ENCODE results near the gene TMEM123.

TMEM123 gene

DNA sequence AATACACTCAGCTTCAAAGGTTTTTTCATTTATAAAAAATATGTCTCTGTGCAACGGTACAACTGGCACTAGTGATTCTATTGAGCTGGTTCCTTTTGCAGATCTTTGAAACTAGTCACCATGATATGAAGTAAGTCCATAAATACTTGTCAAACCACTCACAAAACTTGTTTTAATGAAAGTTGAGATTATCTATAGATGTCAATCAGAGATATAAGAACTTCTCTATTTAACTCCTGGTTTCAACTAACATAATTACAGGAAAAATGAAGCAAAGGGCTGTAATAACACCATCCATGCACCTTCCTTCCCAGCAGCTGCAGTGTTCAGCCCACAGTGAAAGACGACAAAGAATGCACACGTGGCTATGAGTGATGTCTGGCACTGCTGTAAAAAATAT lies 44.7 kb downstream of the TMEM123 start:
- Histone ChIP-seq H3K4me3 (IDR thresholded peaks at IDR 0.05; ENCODE audit: insufficient read depth, low read depth, low read length) (no peak overlapping the region), H3K27me3 (ENCODE audit: insufficient read depth, low read depth) (no peaks in the 10 kb centered on the region), H3K27ac (no peak overlapping the region), H3K9ac (no peak overlapping the region), H3K4me2 (no peak overlapping the region), H3K79me2 (ENCODE audit: insufficient read depth, low read depth) (peaks cover 25% of the 10 kb centered on the region; the same call in 1 of the 2 replicates), H2AFZ (ENCODE audit: low read depth) (no peak overlapping the region), H4K20me1 (ENCODE audit: insufficient read depth) (no peaks in the 10 kb centered on the region), H3K4me1 (ENCODE audit: low read depth, poor library complexity, severe bottlenecking) (peaks cover 16% of the 10 kb centered on the region), H3K36me3 (ENCODE audit: insufficient read depth) (no peaks in the 10 kb centered on the region)
- TF ChIP-seq, protein P1, sequence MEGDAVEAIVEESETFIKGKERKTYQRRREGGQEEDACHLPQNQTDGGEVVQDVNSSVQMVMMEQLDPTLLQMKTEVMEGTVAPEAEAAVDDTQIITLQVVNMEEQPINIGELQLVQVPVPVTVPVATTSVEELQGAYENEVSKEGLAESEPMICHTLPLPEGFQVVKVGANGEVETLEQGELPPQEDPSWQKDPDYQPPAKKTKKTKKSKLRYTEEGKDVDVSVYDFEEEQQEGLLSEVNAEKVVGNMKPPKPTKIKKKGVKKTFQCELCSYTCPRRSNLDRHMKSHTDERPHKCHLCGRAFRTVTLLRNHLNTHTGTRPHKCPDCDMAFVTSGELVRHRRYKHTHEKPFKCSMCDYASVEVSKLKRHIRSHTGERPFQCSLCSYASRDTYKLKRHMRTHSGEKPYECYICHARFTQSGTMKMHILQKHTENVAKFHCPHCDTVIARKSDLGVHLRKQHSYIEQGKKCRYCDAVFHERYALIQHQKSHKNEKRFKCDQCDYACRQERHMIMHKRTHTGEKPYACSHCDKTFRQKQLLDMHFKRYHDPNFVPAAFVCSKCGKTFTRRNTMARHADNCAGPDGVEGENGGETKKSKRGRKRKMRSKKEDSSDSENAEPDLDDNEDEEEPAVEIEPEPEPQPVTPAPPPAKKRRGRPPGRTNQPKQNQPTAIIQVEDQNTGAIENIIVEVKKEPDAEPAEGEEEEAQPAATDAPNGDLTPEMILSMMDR (conservative IDR thresholded peaks at IDR 0.05; ENCODE audit: low read depth, low read length), result no peak

DNA sequence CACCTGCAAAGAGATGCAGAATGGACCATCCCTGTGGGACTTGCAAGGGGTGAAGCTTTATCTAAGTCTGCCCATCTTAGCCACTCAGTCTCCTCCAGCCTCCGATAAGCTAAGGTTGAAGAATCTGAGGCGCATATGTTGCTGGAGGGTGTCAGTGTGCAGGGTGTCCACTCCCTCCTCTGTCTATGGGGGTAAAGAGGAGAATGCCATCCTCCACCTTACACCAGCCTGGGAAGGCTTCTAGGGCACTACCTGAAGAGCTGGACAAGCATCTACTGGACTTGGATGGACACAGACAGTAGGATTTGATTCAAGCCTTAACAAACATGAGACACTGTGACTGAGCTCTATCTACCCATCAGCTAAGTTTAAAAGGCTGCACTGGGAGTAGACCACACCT lies 46.5 kb downstream of the TMEM123 start:
- Histone ChIP-seq H3K4me3 (IDR thresholded peaks at IDR 0.05; ENCODE audit: insufficient read depth, low read depth, low read length) (no peak overlapping the region), H3K36me3 (ENCODE audit: insufficient read depth) (no peaks in the 10 kb centered on the region), H4K20me1 (ENCODE audit: insufficient read depth) (no peaks in the 10 kb centered on the region), H3K9ac (no peak overlapping the region), H3K4me1 (ENCODE audit: low read depth, poor library complexity, severe bottlenecking) (peaks cover 34% of the 10 kb centered on the region), H3K4me2 (no peak overlapping the region), H3K27me3 (ENCODE audit: insufficient read depth, low read depth) (no peaks in the 10 kb centered on the region), H3K27ac (no peak overlapping the region), H2AFZ (ENCODE audit: low read depth) (no peak overlapping the region), H3K79me2 (ENCODE audit: insufficient read depth, low read depth) (peaks cover 13% of the 10 kb centered on the region; the same call in 1 of the 2 replicates)
- TF ChIP-seq, protein P1 (conservative IDR thresholded peaks at IDR 0.05; ENCODE audit: low read depth, low read length), result no peak

DNA sequence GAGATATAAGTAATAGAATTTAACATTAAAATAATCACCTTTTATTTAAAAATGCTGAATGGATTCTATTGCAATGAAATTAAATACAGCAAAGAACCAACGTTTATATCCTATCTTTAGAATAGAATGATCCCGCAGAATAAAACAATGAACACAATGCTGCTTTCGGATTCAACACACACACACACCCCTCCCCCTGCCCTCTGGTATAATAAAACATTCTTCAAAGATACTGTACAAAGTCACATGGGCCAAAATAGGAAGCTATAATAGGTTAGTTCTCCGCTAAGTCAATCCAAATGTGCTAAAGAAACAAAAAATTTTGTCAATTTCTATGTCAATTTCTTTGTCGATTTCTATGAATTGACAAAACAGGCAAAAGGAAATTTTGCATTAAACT lies 47.1 kb downstream of the TMEM123 start:
- Histone ChIP-seq H3K9ac (no peak overlapping the region), H2AFZ (ENCODE audit: low read depth) (no peak overlapping the region), H3K27me3 (ENCODE audit: insufficient read depth, low read depth) (no peaks in the 10 kb centered on the region), H3K4me3 (IDR thresholded peaks at IDR 0.05; ENCODE audit: insufficient read depth, low read depth, low read length) (no peak overlapping the region), H3K27ac (no peak overlapping the region), H3K4me2 (no peak overlapping the region), H3K79me2 (ENCODE audit: insufficient read depth, low read depth) (peaks cover 13% of the 10 kb centered on the region; the same call in 1 of the 2 replicates), H4K20me1 (ENCODE audit: insufficient read depth) (no peaks in the 10 kb centered on the region), H3K4me1 (ENCODE audit: low read depth, poor library complexity, severe bottlenecking) (peaks cover 35% of the 10 kb centered on the region), H3K36me3 (ENCODE audit: insufficient read depth) (no peaks in the 10 kb centered on the region)
- TF ChIP-seq, protein P1 (conservative IDR thresholded peaks at IDR 0.05; ENCODE audit: low read depth, low read length), result no peak

DNA sequence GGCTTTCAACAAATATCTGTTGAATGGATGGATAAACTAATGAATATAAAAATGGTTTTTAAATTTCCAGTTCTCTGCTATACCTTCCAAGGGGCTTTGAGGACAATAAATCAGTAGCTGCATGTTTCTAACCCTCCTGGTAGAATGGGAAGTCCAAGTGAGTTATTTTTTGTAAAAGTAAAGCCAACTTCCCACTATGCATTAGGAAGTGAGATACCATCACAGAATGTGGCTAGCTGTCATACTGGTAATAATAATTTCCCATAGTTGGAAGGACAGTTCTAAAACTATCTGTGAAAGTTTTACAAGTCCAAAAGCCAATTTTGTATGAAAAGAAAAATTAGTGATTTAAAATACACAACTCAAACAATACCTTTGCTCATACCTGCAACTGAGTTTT lies 50.0 kb downstream of the TMEM123 start:
- H3K27ac ChIP-seq, result peak overlapping the region; percentile 49
- H3K9ac ChIP-seq, result no peak overlapping the region
- TF ChIP-seq, protein P1 (conservative IDR thresholded peaks at IDR 0.05; ENCODE audit: low read depth, low read length), result no peak
- no peaks in the 10 kb centered on the region for H3K27me3 ChIP-seq (ENCODE audit: insufficient read depth, low read depth)
- H3K4me3 ChIP-seq (IDR thresholded peaks at IDR 0.05; ENCODE audit: insufficient read depth, low read depth, low read length), result no peak overlapping the region
- no peaks in the 10 kb centered on the region for H4K20me1 ChIP-seq (ENCODE audit: insufficient read depth)
- peaks cover 5% of the 10 kb centered on the region; the same call in 1 of the 2 replicates for H3K79me2 ChIP-seq (ENCODE audit: insufficient read depth, low read depth)
- H2AFZ ChIP-seq (ENCODE audit: low read depth), result no peak overlapping the region
- H3K4me2 ChIP-seq, result no peak overlapping the region; the same call in 1 of the 2 replicates
- H3K36me3 ChIP-seq (ENCODE audit: insufficient read depth), result no peaks in the 10 kb centered on the region
- H3K4me1 ChIP-seq (ENCODE audit: low read depth, poor library complexity, severe bottlenecking), result peaks cover 40% of the 10 kb centered on the region
